ENCODE data around the gene DIAPH2.
"Not testable (repeated sequence)": the region's sequence is repeated elsewhere in the genome, so short reads cannot be mapped to it uniquely, and the experiment has no call there.

The DIAPH2 gene

DNA sequence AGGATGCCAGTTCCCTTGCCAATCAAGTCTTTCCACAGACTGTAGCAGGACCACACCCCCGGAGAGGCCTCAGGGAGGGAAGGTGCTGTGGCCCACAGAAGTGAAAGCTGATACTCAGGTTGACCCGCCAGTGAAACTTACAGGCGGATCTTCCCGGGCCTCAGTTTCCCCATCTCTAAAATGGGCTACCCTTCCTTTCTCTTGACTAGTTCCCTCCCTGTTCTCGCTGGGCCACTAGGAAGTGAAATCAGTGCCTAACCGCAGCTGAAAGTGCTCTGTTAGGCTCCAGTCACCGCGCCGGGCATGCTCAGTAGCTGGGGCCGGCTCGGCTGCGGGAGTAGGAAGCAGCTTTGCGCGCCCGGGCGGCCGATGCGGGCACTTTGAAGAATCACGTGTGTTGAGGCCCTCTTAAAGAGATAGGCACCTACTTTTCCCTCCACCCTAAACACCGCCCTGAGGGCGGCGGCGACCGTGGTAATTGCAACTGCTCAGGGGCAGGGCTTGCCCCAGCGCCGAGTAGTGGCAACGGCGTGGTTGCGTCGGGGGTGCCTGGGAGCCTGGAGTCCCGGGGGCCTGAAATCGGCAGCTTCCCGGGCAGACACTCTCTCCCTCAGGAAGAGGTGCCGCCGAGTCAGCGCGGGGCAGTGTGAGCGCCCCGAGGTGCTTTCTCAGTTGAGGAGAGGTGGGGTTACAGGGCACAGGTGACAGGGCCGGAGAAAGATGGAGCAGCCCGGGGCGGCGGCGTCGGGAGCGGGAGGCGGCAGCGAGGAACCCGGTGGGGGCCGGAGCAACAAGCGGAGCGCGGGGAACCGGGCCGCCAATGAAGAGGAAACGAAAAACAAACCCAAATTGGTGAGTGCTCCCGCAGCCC is at the start of gene DIAPH2:
TSS of gene DIAPH2 (plus strand) at position 504 of the 871 bp plus-strand sequence.
- peak; percentile 24 to 41 for DNase-seq (ENCODE audit: low read depth in 2 of 2, low spot score in 1 of 2)

DNA sequence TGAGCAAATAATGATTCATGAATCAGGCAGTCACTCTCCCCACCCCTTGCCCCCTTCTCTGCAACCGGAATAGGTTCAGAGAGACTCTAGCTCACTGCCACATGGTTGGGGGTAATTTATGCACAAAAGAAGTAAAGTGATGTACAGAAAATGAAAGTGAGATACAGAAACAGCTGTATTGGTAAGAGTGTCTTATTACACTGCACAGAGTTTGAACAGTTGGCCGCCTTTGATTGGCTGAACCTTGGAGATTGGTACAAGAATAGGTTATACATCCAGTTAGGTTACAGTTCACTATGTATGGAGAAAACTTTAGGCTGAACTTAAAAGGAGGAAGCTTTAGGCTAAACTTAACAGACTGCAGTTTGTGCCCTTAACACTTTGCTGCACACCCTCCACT is 34.6 kb upstream of the DIAPH2 start:
- DNase-seq (ENCODE audit: low read depth in 2 of 2, low spot score in 1 of 2) = no peak

DNA sequence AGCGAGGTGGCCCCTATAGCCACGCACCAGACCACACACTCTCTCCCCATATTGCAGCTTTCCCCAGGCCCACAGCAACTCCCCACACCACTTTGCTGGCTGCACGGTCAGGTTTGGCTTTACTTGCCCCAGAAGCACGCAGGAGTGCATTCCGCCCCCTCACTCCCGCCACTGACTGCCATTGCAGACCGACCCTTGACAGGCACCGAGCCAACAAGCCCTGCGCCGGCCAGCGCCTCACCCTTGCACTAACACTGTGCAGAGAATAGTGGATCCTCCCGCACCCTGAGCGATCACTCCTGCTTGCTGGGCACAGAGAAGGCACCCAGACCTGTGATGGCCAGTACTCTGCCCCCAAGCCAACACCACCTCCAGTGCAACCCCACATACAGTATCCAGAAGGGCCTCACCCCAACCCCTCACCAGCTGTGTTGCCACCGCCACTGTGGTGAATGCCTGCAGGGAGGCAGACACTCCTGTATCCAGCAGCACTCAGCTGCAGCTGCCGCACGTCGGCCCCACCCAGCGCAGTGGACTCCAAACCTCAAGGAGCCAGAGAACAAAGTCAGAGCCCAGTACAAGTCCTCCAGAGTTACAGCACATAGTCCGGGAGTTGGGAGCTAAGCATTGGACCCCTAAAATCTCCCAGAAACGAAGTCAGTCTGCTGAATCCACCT is 28.6 kb upstream of the DIAPH2 start:
- DNase-seq (ENCODE audit: low read depth in 2 of 2, low spot score in 1 of 2) = no peak

DNA sequence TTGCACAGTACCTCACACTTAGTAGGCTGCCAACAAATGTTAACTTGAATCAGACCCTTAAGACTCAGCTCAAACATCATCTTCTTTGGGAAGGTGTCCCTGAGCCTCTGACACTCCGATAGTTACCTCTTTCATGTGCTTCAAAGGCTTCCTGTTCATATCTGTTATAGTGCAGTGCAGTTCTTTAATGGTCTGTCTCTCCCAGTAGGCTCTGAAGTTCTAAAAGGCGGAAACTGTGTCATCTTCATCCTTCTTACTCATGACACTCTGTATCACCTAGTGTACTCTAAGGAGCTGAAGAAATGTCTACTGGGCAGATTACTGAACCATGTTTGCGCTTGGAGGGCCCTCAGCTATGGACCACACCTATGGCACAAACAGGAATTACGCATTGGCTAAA is 2.1 kb upstream of the DIAPH2 start:
- DNase-seq (ENCODE audit: low read depth in 2 of 2, low spot score in 1 of 2) = no peak

DNA sequence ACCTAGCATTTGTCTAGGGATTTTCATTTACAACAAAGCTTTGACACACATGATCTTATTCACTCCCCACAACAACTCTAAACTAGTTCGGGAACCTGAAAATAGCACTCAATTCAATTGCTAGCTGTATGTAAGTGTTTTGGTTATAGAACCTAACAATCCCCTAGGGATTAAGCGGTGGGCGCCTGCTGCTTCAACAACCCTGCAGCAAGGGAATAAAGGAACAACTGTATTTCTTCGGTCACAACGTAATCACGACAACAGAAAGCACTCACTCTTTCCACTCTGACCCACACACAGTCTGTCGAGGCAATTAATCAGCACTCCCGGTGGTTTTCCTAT is 674 bp upstream of the DIAPH2 start:
- no peak for DNase-seq (ENCODE audit: low read depth in 2 of 2, low spot score in 1 of 2)

DNA sequence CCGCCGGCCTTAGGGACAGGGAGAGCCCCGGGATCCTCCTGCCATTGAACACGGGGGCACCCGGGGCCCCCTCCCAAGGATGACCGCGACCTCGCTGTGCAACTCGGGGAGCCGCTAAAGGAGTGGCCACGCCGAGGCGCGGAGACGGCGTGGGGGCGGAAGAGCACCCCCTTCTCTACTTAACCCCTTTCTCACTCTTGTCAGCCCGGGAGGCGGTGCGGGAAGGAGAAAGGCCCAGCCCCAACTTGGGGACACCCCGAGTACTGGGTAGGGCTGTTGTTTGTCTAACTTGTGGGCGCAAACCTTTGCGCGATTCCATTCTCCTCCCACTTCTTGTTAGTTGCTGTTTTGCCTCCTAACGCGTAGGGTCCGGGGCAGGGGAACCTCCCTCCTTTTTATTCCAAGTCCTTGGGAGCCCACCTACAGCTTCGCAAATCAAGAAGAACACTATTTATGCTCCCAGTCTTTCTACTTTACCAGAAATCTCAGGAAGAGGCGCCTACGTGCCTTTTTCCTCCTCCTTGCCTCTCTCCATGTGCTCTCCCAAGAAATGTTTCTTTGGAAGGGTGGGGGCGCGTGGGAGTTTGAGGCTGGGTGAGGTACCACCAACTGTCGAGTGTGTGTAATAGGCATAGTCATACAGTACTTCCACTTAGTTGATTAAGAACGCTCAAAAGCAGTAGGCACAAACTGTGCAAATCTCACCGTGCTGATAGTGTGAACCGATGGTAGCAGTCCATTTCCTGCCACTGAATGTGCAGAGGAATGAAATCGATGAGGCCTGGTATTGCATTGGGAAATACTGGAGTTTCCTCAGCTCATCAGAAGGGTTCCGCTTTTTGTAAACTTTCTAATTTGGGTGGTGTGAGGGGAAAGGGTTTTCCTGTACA is 813 bp downstream of the DIAPH2 start:
- DNase-seq (ENCODE audit: low read depth in 2 of 2, low spot score in 1 of 2) = no peak

DNA sequence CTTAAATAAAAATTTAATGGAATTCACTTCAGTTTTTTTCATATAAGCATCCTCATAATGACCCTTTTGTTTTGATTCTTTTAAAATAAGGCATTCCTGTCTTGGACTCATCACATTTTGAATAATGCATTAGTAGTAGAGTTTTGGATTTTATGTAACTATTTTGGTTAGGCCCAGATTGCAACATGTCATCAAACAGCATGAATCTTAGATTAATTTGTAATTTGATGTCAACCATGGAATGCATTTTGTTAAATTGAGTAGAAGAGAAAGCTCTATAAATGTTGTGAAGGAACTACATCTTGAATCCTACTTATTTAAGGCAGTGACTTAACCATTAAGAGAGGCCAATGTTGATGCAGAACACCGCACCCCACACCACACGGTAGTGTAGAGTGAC is 3.1 kb downstream of the DIAPH2 start:
- no peak for DNase-seq (ENCODE audit: low read depth in 2 of 2, low spot score in 1 of 2)

DNA sequence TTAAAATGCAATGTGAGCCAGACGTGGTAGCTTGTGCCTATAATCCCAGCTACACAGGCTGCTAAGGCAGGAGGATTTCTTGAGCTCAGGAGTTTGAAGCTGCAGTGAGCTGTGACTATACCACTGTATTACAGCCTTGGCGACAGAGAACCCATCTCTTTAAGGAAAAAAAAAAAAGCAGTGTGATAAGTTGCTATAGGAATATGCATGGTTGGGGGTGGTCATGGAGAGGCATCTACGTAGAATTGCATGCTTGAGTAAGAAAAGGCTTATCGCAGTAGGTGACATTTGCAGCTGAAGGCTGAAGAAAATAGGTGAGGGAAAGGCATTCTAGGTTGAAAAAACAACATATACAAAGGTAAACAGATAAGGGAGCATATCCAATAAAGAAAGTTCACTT is 4.1 kb downstream of the DIAPH2 start:
- no peak for DNase-seq (ENCODE audit: low read depth in 2 of 2, low spot score in 1 of 2)

DNA sequence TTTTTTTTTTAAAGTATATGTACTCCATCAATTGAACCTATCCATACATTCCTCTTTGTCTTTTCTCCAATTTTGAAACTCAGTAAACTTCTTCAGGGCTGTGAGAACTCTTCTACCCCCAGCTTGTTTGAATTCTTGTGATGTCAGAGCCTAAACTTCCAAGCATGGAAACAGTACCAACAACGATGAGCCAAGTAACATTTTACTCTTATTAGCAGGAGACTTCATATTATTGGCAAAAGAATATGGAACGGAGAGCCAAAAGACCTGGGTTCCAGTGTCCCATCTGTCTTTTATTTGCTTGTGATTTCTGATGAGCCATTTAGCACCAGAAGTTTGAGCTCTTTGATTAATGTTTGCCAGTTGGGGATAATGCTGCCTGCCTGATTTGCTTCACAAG is 5.3 kb downstream of the DIAPH2 start:
- DNase-seq (ENCODE audit: low read depth in 2 of 2, low spot score in 1 of 2) = no peak

DNA sequence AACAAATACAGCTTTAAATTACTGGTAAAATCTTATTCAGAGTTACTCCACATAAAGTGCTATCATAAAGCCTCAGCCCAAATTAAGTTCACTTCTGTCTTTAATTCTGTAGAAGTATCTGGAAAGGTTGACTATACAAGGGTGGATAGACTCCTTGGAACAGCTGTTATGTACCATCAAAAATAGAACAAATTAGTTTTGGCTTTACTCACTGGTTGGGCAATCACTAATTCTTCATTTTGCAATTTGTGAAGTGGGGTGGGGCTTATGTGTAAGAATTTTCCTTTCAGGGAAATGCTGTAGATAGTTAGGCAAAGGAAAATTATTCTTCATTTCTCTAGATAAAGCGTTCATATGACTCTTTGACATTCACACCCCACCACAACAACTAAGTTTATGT is 7.8 kb downstream of the DIAPH2 start:
- no peak for DNase-seq (ENCODE audit: low read depth in 2 of 2, low spot score in 1 of 2)

DNA sequence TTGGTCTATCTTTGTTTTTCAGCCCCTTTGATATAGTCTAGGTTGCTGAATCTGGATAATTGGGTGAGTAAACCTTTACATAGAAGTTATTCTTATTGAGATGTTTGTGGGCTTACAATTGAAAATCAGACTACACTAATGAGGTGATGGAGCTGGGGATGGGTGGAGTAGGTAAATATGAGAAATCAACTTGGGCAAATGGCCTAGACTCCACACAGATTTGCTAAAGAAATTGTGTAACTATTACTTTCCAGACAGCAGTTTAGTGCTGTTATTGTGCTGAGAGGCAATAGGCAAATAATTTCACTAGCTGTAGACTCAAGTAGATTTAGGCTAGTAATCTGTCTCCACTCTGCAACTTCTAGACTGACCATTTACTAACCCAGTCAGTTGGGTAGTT is 8.2 kb downstream of the DIAPH2 start:
- DNase-seq (ENCODE audit: low read depth in 2 of 2, low spot score in 1 of 2) = no peak

DNA sequence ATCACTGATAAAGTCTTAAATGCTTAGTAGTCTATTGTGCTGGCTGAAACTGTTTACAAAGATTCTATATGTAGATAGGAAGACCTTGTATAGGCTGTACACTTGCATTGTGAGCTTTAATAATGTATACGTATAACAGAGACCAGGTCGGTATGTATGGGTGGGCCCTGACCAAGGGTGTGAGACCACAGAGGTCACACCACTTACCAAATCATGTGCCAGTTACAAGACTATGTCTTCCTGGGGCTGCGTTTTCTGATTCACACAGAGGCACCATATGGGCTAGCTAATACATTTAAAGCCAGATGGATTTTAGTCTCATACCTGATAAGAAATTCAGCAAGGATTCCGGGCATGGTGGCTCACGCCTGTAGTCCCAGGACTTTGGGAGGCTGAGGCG is 8.8 kb downstream of the DIAPH2 start:
- no peak for DNase-seq (ENCODE audit: low read depth in 2 of 2, low spot score in 1 of 2)

DNA sequence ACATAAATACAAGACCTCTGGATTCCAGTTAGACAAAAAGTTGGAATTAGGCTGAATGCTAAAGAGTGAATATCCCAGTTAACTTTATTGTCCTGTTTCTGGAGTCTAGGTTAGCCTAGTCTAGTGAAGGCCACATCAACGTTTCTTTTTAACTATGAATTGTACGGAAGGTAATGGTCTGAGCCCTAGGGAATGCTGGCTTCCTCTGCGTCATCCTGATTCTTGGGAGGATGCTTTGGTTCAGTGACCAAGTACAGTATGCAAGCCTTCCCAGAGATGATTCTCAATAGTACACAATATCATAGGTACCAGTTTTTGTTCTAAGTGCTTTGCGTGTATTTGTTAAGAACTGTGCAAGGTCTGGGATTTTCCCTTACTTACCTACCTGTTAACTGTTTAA is 11.8 kb downstream of the DIAPH2 start:
- no peak for DNase-seq (ENCODE audit: low read depth in 2 of 2, low spot score in 1 of 2)

DNA sequence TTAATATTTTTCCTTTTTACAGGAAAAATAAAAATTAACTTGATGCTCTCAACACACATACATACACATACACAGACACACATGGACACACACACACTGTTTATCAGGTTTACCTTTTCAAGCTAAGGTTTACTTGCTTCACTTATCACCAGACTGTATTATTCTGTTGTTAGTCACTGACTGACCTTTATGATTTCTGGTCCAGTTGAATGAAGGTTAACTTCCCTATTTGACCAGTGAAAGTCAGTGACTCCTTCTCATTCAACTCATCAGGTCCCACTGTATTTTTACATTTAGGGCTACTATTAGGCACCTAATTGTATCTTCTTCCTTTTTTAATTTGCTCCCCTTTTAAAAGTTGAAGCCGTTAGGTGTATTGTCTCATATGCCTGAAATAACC is 16.0 kb downstream of the DIAPH2 start:
- DNase-seq (ENCODE audit: low read depth in 2 of 2, low spot score in 1 of 2) = no peak

DNA sequence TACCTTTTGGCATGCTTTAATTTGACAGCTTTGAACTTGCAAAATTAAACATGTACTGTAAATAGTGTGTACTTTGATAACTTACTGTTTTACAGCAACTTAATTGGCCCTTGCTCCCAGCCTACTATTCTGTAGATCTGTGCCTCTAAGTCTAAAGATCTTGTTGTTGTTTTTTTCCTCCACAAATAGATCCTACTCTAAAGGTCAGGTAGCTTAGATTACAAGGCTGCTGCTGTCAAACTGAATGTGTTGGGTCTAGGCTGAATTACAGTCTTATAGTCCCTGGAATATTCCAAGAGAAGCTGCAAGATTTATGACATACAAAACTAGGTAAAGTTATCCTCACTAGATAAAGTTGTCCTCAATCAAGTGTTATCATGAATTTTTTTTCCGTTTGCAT is 18.7 kb downstream of the DIAPH2 start:
- no peak for DNase-seq (ENCODE audit: low read depth in 2 of 2, low spot score in 1 of 2)

DNA sequence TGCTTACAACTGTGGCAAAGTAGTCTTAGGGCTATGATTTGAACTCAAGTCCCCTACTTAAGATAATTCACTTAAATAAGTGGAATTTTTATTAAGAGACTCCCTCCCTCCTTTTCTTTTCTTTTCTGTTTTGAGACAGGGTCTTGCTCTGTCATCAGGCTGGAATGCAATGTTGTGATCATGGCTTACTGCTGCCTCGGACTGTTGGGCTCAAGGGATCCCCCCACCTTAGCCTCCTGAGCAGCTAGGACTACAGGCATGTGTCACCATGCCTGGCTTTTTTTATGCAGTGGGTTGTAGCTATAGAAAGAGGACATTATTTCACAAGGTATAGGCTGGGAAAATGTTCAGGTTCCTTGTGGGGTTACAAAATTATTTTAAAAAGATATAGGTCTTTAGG is 19.2 kb downstream of the DIAPH2 start:
- DNase-seq (ENCODE audit: low read depth in 2 of 2, low spot score in 1 of 2) = no peak

DNA sequence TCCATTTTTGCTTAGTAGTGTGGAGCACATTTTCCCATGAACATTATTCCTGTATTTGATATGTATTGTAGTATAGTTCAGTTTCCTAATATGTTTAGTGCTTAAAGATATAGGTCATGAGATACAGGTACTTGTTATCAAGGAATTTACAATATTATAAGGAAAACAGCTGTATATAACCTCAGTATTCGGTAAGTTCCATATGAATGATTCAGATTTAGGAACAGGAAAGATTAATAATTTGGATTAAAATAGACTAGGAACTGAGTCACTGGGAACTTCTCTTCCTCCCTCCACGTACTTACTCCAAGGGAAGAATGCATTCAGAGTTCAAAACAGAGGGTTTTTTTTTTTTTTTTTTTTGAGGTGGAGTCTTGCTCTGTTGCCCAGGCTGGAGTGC is 20.0 kb downstream of the DIAPH2 start:
- DNase-seq (ENCODE audit: low read depth in 2 of 2, low spot score in 1 of 2) = no peak

DNA sequence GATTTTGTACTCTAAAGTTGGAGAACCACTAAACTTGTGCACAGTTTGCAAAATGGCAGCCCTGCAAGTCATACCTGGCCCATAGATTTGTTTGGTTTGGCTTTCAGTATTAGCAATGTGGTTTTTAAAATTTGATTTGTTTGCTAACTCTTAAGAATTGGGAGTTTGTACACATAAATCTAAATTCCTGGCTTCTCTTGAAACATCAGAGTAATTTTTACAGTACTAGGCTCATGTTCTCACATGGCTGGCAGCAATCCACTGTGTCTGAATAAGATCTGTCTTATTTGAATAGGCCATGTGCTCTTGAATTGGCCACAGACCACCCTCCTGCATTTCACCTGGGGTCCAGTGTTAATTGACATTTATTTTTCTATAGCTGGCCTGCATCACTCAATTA is 21.3 kb downstream of the DIAPH2 start:
- no peak for DNase-seq (ENCODE audit: low read depth in 2 of 2, low spot score in 1 of 2)

DNA sequence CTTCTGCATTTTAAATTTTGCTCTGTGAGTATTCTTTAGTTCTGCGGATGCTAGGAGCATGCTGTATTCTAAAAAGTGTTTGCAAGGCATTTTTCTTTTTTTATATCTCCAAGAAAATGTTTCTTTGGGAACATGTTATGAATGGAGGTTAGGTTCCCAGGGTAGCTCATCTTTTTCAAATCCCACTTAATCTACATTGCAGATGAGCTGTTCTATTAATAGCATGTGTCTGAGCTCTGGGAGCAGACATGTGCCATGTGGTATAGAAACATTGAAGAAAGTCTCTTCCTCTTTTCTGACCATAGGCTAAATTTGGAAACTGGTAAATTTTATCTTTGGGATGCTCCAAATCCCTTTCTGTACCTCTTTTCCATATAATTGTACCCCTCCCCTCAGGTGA is 23.2 kb downstream of the DIAPH2 start:
- DNase-seq (ENCODE audit: low read depth in 2 of 2, low spot score in 1 of 2) = no peak

DNA sequence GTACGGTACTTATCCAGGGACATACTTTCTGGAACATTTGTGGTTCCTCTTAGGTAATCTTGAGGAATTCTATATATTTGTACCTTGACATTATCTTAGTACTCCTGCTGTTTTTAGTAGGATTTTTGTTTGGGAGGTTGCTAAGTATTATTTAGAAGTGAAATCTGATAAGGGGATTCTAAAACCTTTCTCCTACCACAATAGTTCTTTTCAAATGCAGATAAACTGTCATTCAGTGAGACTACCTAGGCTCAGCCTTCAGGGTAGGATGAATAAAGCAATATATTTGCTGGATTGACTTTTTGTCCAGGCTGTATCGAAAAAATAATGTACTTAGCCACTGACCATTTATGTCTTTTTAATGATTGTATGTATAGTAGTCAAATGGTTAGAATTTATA is 25.4 kb downstream of the DIAPH2 start:
- DNase-seq (ENCODE audit: low read depth in 2 of 2, low spot score in 1 of 2) = no peak

DNA sequence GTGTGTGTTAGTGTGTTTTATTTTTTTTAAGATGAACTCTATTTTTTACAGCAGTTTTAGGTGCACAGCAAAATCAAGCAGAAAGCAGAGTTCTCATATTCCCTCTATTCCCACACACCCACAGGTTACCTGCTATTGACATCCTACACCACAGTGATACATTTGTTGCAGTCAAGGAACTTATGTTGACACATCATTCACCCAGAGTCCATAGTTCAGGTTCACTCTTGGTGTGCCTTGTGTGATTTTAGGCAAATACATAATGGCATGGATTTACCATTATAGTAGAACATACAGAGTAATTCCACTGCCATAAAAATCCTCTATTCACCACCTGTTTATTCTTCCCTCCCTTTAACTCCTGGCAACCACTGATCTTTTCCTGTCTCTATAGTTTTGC is 28.7 kb downstream of the DIAPH2 start:
- no peak for DNase-seq (ENCODE audit: low read depth in 2 of 2, low spot score in 1 of 2)

DNA sequence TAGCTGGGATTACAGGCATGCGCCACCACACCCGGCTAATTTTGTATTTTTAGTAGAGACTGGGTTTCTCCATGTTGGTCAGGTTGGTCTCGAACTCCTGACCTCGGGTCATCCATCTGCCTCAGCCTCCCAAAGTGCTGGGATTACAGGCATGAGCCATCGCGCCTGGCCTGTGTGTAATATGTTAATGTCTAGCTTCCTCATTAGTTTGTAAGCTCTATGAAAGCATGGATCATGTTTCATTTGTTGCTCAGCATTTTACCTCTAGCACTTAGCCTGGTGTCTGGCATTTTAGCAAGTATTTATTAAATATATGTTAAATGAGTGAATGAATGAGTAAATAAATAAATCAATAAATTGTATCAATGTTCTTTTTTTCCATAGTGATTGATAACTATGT is 29.8 kb downstream of the DIAPH2 start:
- not testable (repeated sequence) for DNase-seq (ENCODE audit: low read depth in 2 of 2, low spot score in 1 of 2)
